C4-2B (cell line): ENCODE data around the gene MAML3.

ENCODE experiments used
- CTCF ChIP-seq: fragments of 450-650 bp; conservative IDR thresholded peaks from 2 replicates; pipeline ENCODE4 v1.5.1; 2017; ENCODE audit warnings: mild to moderate bottlenecking
- ZFX ChIP-seq: fragments of 450-650 bp; IDR thresholded peaks from 2 replicates; pipeline ENCODE4 v1.6.1; 2017

DNA sequence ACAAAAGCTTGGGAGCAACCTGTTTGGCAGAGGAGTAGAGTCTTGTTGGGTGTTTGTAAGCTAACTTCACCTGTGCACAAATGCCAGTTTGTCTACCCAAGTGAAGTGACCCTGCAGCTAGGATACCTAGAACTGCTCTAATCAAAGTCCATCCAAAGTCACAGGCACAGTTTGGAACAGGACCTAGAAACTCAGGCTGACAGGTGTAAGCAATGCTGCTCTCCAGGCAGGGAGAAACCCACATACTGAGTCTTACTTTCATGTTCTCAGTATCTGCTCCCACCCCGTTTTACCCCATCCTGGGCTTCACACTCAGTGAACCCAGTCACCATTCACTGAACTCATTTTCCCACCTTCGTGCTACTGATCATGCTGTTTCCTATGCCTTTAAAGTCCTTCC lies 40.3 kb downstream of the MAML3 start:
- TF ChIP-seq CTCF (no peak), ZFX (no peak)
